ENCODE results near the gene PGC. TPM values are rescaled to one million over a fixed set of nuclear protein-coding genes. Genes with fewer than 3 reads are reported as not detected.

The PGC gene
- total RNA-seq, 1 donor from 2014 or later, result not detected

DNA sequence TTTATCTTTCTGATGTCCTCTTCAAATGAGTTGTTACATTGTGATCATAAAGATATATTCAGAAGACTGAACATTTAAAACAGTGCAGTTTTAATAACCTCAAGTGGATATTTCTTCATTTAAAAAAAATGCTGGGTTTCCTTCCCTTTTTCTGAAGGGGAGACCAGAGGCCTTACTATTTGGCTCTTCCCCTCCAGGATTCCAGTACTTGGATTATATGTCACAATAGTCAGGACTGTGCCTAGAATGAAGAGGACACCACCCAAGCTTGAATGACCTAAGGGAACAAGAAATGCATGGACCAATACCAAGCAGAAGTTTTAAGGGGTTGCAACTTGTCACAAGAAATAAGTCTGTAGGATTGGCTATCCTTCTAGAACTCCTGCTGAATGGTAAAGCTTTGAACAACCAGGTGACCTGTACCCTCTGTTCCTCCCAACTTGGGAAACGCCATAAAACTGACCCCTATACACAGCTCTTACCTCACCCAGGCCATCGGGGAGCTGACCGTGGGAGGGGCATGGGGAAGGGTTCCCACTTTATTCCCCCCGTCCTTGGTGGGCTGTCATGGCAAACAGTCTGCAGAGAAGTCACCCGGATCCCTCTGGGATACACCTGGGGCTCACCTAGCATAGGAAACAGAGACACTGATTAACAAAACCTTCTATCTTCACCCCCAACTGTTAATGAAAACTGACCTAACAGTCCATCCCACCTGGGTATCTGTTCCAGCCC lies 30.5 kb upstream of the PGC start:
- Mint-ChIP-seq H3K4me3 (no peak overlapping the region), H3K27me3 (no peaks in the 10 kb centered on the region)
- TF ChIP-seq, protein P1, sequence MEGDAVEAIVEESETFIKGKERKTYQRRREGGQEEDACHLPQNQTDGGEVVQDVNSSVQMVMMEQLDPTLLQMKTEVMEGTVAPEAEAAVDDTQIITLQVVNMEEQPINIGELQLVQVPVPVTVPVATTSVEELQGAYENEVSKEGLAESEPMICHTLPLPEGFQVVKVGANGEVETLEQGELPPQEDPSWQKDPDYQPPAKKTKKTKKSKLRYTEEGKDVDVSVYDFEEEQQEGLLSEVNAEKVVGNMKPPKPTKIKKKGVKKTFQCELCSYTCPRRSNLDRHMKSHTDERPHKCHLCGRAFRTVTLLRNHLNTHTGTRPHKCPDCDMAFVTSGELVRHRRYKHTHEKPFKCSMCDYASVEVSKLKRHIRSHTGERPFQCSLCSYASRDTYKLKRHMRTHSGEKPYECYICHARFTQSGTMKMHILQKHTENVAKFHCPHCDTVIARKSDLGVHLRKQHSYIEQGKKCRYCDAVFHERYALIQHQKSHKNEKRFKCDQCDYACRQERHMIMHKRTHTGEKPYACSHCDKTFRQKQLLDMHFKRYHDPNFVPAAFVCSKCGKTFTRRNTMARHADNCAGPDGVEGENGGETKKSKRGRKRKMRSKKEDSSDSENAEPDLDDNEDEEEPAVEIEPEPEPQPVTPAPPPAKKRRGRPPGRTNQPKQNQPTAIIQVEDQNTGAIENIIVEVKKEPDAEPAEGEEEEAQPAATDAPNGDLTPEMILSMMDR (IDR thresholded peaks at IDR 0.05), result no peak

DNA sequence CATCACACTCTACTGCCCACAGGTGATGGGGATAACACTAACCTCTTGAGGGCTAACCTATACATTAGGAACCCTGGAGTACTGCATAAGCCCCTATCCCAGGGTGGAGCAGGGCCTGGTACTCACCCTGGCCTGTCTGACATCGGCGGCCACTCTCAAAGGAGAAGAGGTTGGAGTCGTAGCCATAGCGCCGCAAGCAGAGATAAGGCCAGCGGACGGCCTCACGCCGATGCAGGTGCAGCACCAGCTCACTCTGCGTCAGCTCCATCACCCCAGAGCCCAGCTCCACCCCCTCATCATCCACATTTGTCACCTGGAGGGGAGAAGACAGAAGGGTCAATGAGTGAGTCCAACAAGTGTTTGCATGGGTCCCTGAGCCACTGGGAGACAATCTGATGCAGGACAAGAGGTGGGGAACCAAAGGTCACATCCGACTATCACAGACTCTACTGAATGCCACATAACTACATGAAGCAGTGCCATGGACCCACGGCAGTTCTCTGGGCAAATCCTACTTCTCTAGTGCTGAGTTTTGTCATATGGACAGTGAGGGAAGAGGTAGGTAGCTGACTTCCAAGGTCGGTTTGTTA lies 28.2 kb upstream of the PGC start:
- DNase-seq (no peak), ATAC-seq (ENCODE audit: low read depth) (no peak)
- intact Hi-C loops (cut with micrococcal nuclease), result no loop called here
- TF ChIP-seq, protein P1 (IDR thresholded peaks at IDR 0.05), result no peak
- no peak overlapping the region for H3K4me3 Mint-ChIP-seq
- peaks cover 11% of the 10 kb centered on the region for H3K4me1 Mint-ChIP-seq
- POLR2A ChIA-PET, result interaction anchor here (0.5 to 1.2 kb wide), 4 partner anchors 12 to 406 kb away, joined by 3 to 10 read pairs (median 4); partner anchors contain the start of gene TOMM6
- H3K36me3 Mint-ChIP-seq (ENCODE audit: low read depth), result peaks cover 45% of the 10 kb centered on the region
- no peaks in the 10 kb centered on the region for H3K9me3 Mint-ChIP-seq
- H3K27ac Mint-ChIP-seq, result no peak overlapping the region
- CTCF ChIA-PET, result interaction anchor here (1.0 to 4.0 kb wide), 6 partner anchors 12 to 289 kb away, joined by 3 to 27 read pairs (median 6); partner anchors contain the start of gene TOMM6
- H3K27me3 Mint-ChIP-seq, result no peaks in the 10 kb centered on the region

More for the DNA sequence above, 30.5 kb upstream of the PGC start:
- no peak for ATAC-seq (ENCODE audit: low read depth)
- no peak overlapping the region for H3K27ac Mint-ChIP-seq
- peaks cover 17% of the 10 kb centered on the region for H3K4me1 Mint-ChIP-seq
- no peaks in the 10 kb centered on the region for H3K9me3 Mint-ChIP-seq
- ChIA-PET POLR2A (interaction anchor here (1.6 to 1.9 kb wide), 2 partner anchors 175 to 273 kb away, joined by 3 to 13 read pairs; partner anchors contain the start of gene TAF8), CTCF (interaction anchor here (1.1 to 4.0 kb wide), 4 partner anchors 8 to 326 kb away, joined by 3 to 27 read pairs (median 4); no protein-coding TSS in a partner anchor)
- peaks cover 26% of the 10 kb centered on the region for H3K36me3 Mint-ChIP-seq (ENCODE audit: low read depth)
- DNase-seq, result no peak
- intact Hi-C loops (cut with micrococcal nuclease), result loop anchor here (2.0 kb wide), 1 partner anchor 409 kb away; no protein-coding TSS in a partner anchor

DNA sequence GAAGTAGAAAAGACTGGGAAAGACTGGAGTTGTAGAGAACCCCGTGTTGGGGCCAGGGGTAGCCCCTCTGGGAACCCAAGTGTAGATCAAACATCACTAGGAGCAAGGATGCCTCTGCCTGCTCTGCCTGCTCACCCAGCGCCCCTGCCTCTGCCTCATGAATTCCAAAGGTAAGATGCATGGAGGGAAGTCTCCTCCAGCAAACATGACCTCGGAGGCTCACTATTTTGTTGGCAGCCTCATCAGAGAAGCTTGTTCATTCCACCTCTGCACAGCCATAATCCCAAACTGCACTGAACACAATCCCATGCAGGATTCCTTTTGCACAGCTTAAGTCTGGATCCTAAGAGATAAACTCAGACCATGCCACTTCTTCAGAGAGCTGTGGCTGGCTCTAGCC lies 27.6 kb upstream of the PGC start:
- Mint-ChIP-seq H3K27ac (no peak overlapping the region), H3K27me3 (no peaks in the 10 kb centered on the region), H3K36me3 (ENCODE audit: low read depth) (peaks cover 49% of the 10 kb centered on the region), H3K4me1 (peaks cover 10% of the 10 kb centered on the region), H3K4me3 (no peak overlapping the region), H3K9me3 (no peaks in the 10 kb centered on the region)
- ChIA-PET CTCF (interaction anchor here (1.4 to 4.0 kb wide), 4 partner anchors 12 to 288 kb away, joined by 3 to 27 read pairs (median 6); partner anchors contain the start of gene TOMM6), POLR2A (interaction anchor here (0.5 to 1.2 kb wide), 3 partner anchors 92 to 406 kb away, joined by 3 to 10 read pairs (median 3); no protein-coding TSS in a partner anchor)
- intact Hi-C loops (cut with micrococcal nuclease), result no loop called here
- no peak for DNase-seq
- no peak for ATAC-seq (ENCODE audit: low read depth)
- TF ChIP-seq, protein P1 (IDR thresholded peaks at IDR 0.05), result no peak

DNA sequence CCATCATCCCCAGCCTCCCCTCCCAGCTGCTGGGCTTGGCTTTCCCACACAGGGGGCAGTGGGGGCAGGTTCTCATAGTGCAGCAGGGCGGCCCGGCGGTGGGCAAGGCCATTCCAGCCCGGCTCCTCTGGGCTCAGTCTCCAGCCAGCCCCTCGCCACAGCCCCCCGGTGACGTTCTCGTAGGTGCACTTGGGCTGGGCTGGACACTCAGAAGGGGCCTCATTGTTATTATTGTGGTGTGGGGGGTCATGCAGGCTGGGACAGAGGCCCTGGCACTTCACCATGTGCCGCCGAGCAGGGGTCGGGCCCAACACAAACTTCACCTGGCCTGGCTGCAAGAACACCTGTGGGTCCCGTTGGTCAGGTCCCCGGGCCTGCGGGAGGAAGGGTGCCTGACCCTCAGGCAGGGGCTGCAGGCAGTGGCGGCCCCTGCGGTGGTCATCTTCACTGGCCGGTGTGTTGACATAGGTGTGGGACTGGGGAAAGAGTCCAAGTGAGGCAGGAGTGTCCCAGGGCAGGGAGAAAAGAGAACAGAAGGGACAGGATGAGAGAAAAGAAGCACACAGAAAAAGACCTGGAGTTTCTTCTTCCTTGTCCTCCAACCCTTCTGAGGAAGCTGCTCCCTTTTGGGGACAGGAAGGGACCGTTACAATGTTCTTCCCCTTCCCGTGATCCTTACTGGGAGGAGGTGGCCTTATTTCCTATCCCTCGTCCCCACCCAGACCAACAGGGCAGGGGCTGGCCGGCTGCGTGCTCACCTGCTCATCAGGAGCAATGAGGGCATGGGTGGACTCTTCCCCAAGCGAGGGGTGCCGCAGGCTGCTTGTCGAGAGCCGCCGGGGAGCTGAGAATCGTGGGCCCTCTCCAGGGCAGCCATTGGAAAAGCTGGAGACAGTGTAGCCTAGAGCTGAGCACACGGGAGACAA lies 24.1 kb upstream of the PGC start:
- TF ChIP-seq, protein P1 (IDR thresholded peaks at IDR 0.05), result no peak
- Mint-ChIP-seq H3K4me1 (no peaks in the 10 kb centered on the region), H3K27me3 (no peaks in the 10 kb centered on the region), H3K36me3 (ENCODE audit: low read depth) (peaks cover 48% of the 10 kb centered on the region), H3K27ac (no peak overlapping the region), H3K9me3 (no peaks in the 10 kb centered on the region), H3K4me3 (no peak overlapping the region)
- CTCF ChIA-PET, result no interaction called here
- ATAC-seq (ENCODE audit: low read depth), result no peak
- POLR2A ChIA-PET, result interaction anchor here (0.5 kb wide), 1 partner anchor 32 kb away, joined by 3 read pairs; no protein-coding TSS in a partner anchor
- DNase-seq, result no peak
- intact Hi-C loops (cut with micrococcal nuclease), result no loop called here
